HG02588 (cell line): ENCODE measurements around the gene FEM1A.
"Not testable (repeated sequence)": the region's sequence is repeated elsewhere in the genome, so short reads cannot be mapped to it uniquely, and the experiment has no call there.

ENCODE experiments used
- ATAC-seq: cut with Tn5 transposase; IDR thresholded peaks from one replicate; pipeline ENCODE4 v1.9.1; 2021; ENCODE audit warnings: mild to moderate bottlenecking, moderate library complexity; ENCODE audit not compliant: unreplicated experiment

FEM1A gene

GRCh38 chr19:4811328-4812131 lies 20.0 kb downstream of the FEM1A start:
- ATAC-seq = no peak

GRCh38 chr19:4814625-4815425 lies 23.3 kb downstream of the FEM1A start:
- ATAC-seq = no peak

- peak; percentile 57 for ATAC-seq
These were observed 24.1 kb downstream of the FEM1A start for GRCh38 chr19:4815426-4816201.

- no peak for ATAC-seq
These were observed 24.8 kb downstream of the FEM1A start for GRCh38 chr19:4816202-4816949.

- no peak for ATAC-seq
These were observed 25.4 kb downstream of the FEM1A start for GRCh38 chr19:4816950-4817278.

GRCh38 chr19:4817467-4818277 lies 26.1 kb downstream of the FEM1A start:
- no peak for ATAC-seq

- ATAC-seq = no peak
These were observed 29.7 kb downstream of the FEM1A start for GRCh38 chr19:4821265-4821664.

GRCh38 chr19:4822354-4822753 lies 30.8 kb downstream of the FEM1A start:
- ATAC-seq = not testable (repeated sequence)

- no peak for ATAC-seq
These were observed 32.0 kb downstream of the FEM1A start for GRCh38 chr19:4823577-4823976.

- ATAC-seq = no peak
These were observed 37.6 kb downstream of the FEM1A start for GRCh38 chr19:4829001-4829712.

- ATAC-seq = no peak
These were observed 38.8 kb downstream of the FEM1A start for GRCh38 chr19:4830332-4830731.

GRCh38 chr19:4830768-4831265 lies 39.3 kb downstream of the FEM1A start:
- no peak for ATAC-seq

GRCh38 chr19:4831304-4831978 lies 39.9 kb downstream of the FEM1A start, which contains the start of gene TICAM1:
Gene TICAM1 (minus strand): TSS chr19:4831712. CDS start chr19:4818377, 13,335 bp downstream.
- ATAC-seq = peak; percentile 60

- ATAC-seq = not testable (repeated sequence)
These were observed 40.4 kb downstream of the FEM1A start for GRCh38 chr19:4831979-4832340.

GRCh38 chr19:4832776-4833175 lies 41.2 kb downstream of the FEM1A start:
- ATAC-seq = no peak

- no peak for ATAC-seq
These were observed 47.7 kb downstream of the FEM1A start for GRCh38 chr19:4839192-4839591.

- ATAC-seq = no peak
These were observed 52.1 kb downstream of the FEM1A start for GRCh38 chr19:4843647-4843965.

- no peak for ATAC-seq
These were observed 53.0 kb downstream of the FEM1A start for GRCh38 chr19:4844348-4845179.
